Measurements from ENCODE around the gene IVD.

The IVD gene

GRCh38 chr15:40407330-40407990, 1.9 kb downstream of the IVD start:
- H3K9me2 ChIP-seq (replicated peaks; ENCODE audit: control insufficient read depth, low read length): no peaks in the 10 kb centered on the region
- H3K4me3 ChIP-seq (ENCODE audit: low read length): peak overlapping the region; percentile 9; the same call in 1 of the 2 replicates

GRCh38 chr15:40409366-40409765, 3.8 kb downstream of the IVD start:
- Histone ChIP-seq H3K4me1 (ENCODE audit: control insufficient read depth, low read length) (peaks cover 28% of the 10 kb centered on the region), H3K79me2 (ENCODE audit: control insufficient read depth, low read length) (peaks cover 9% of the 10 kb centered on the region), H3K36me3 (ENCODE audit: control insufficient read depth, low read length) (peaks cover 28% of the 10 kb centered on the region), H3K9me3 (ENCODE audit: control insufficient read depth, insufficient read depth, low read length) (no peaks in the 10 kb centered on the region), H3F3A (ENCODE audit: control insufficient read depth, insufficient read depth) (no peaks in the 10 kb centered on the region), H3K9me2 (replicated peaks; ENCODE audit: control insufficient read depth, low read length) (no peaks in the 10 kb centered on the region), H3K4me2 (ENCODE audit: low read length) (no peak overlapping the region), H3K4me3 (ENCODE audit: low read length) (no peak overlapping the region), H4K20me1 (ENCODE audit: control insufficient read depth, insufficient read depth, low read depth, low read length) (no peaks in the 10 kb centered on the region), H3K27ac (ENCODE audit: low read depth, low read length) (no peak overlapping the region), H3K27me3 (ENCODE audit: control insufficient read depth, low read length) (no peaks in the 10 kb centered on the region)
- TF ChIP-seq, protein P1, sequence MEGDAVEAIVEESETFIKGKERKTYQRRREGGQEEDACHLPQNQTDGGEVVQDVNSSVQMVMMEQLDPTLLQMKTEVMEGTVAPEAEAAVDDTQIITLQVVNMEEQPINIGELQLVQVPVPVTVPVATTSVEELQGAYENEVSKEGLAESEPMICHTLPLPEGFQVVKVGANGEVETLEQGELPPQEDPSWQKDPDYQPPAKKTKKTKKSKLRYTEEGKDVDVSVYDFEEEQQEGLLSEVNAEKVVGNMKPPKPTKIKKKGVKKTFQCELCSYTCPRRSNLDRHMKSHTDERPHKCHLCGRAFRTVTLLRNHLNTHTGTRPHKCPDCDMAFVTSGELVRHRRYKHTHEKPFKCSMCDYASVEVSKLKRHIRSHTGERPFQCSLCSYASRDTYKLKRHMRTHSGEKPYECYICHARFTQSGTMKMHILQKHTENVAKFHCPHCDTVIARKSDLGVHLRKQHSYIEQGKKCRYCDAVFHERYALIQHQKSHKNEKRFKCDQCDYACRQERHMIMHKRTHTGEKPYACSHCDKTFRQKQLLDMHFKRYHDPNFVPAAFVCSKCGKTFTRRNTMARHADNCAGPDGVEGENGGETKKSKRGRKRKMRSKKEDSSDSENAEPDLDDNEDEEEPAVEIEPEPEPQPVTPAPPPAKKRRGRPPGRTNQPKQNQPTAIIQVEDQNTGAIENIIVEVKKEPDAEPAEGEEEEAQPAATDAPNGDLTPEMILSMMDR (IDR thresholded peaks at IDR 0.05; ENCODE audit: low read depth, low read length, poor library complexity, severe bottlenecking): no peak
- TF ChIP-seq EZH2phosphoT487 (IDR thresholded peaks at IDR 0.05; ENCODE audit: borderline replicate concordance, low read length): no peak

More at GRCh38 chr15:40407330-40407990, 1.9 kb downstream of the IVD start:
- no peaks in the 10 kb centered on the region for H4K20me1 ChIP-seq (ENCODE audit: control insufficient read depth, insufficient read depth, low read depth, low read length)
- H3K27ac ChIP-seq (ENCODE audit: low read depth, low read length): no peak overlapping the region
- TF ChIP-seq, protein P1 (IDR thresholded peaks at IDR 0.05; ENCODE audit: low read depth, low read length, poor library complexity, severe bottlenecking): no peak
- no peak for TF ChIP-seq EZH2phosphoT487 (IDR thresholded peaks at IDR 0.05; ENCODE audit: borderline replicate concordance, low read length)
- H3K9me3 ChIP-seq (ENCODE audit: control insufficient read depth, insufficient read depth, low read length): no peaks in the 10 kb centered on the region
- peaks cover 22% of the 10 kb centered on the region for H3K36me3 ChIP-seq (ENCODE audit: control insufficient read depth, low read length)
- H3K4me2 ChIP-seq (ENCODE audit: low read length): peak overlapping the region; percentile 82
- H3K4me1 ChIP-seq (ENCODE audit: control insufficient read depth, low read length): peaks cover 28% of the 10 kb centered on the region
- no peaks in the 10 kb centered on the region for H3K27me3 ChIP-seq (ENCODE audit: control insufficient read depth, low read length)
- H3K79me2 ChIP-seq (ENCODE audit: control insufficient read depth, low read length): peaks cover 9% of the 10 kb centered on the region
- no peaks in the 10 kb centered on the region for H3F3A ChIP-seq (ENCODE audit: control insufficient read depth, insufficient read depth)

GRCh38 chr15:40410476-40410875, 4.9 kb downstream of the IVD start:
- H3K9me3 ChIP-seq (ENCODE audit: control insufficient read depth, insufficient read depth, low read length): no peaks in the 10 kb centered on the region
- H3K9me2 ChIP-seq (replicated peaks; ENCODE audit: control insufficient read depth, low read length): no peaks in the 10 kb centered on the region
- TF ChIP-seq, protein P1 (IDR thresholded peaks at IDR 0.05; ENCODE audit: low read depth, low read length, poor library complexity, severe bottlenecking): no peak
- no peak for TF ChIP-seq EZH2phosphoT487 (IDR thresholded peaks at IDR 0.05; ENCODE audit: borderline replicate concordance, low read length)
- H3K27me3 ChIP-seq (ENCODE audit: control insufficient read depth, low read length): no peaks in the 10 kb centered on the region
- no peak overlapping the region for H3K27ac ChIP-seq (ENCODE audit: low read depth, low read length)
- no peak overlapping the region for H3K4me3 ChIP-seq (ENCODE audit: low read length)
- H3K4me2 ChIP-seq (ENCODE audit: low read length): no peak overlapping the region
- peaks cover 28% of the 10 kb centered on the region for H3K36me3 ChIP-seq (ENCODE audit: control insufficient read depth, low read length)
- H3F3A ChIP-seq (ENCODE audit: control insufficient read depth, insufficient read depth): no peaks in the 10 kb centered on the region
- H4K20me1 ChIP-seq (ENCODE audit: control insufficient read depth, insufficient read depth, low read depth, low read length): no peaks in the 10 kb centered on the region
- H3K79me2 ChIP-seq (ENCODE audit: control insufficient read depth, low read length): peaks cover 9% of the 10 kb centered on the region
- peaks cover 20% of the 10 kb centered on the region for H3K4me1 ChIP-seq (ENCODE audit: control insufficient read depth, low read length)

Data from DOHH2 (cell line).